Mesodermal cell (in vitro differentiated cells): ENCODE results near the gene RYK.
"Not testable (repeated sequence)": the region's sequence is repeated elsewhere in the genome, so short reads cannot be mapped to it uniquely, and the experiment has no call there.

Experiments
- H3K27ac ChIP-seq: 2 replicates; pipeline ENCODE4 v1.7.0; 2013; ENCODE audit warnings: mild to moderate bottlenecking, low read depth, low read length, moderate library complexity; ENCODE audit not compliant: severe bottlenecking
- H3K36me3 ChIP-seq: 2 replicates; pipeline ENCODE4 v1.7.1; 2013; ENCODE audit warnings: mild to moderate bottlenecking, low read length, moderate library complexity; ENCODE audit not compliant: control insufficient read depth, insufficient read depth
- H3K4me1 ChIP-seq: one replicate; pipeline ENCODE4 v1.7.1; 2013; ENCODE audit warnings: mild to moderate bottlenecking, low read length; ENCODE audit not compliant: insufficient read depth, control insufficient read depth, poor library complexity, severe bottlenecking
- H3K4me3 ChIP-seq: 2 replicates; pipeline ENCODE4 v1.7.0; 2013; ENCODE audit warnings: low read length, control low read depth, mild to moderate bottlenecking; ENCODE audit not compliant: insufficient read depth, poor library complexity, severe bottlenecking; ENCODE audit errors: extremely low read depth
- H3K9me3 ChIP-seq: 2 replicates; pipeline ENCODE4 v1.7.1; 2013; ENCODE audit warnings: mild to moderate bottlenecking, low read length, moderate library complexity; ENCODE audit not compliant: control insufficient read depth
- WGBS, 2 experiments: methylation state at CpG; one replicate each; pipeline ENCODE4 v1.1.5; 2013; ENCODE audit warnings: missing lambda C conversion rate in 2 of 2; ENCODE audit not compliant: insufficient coverage in 2 of 2; 5-methylcytosine and 5-hydroxymethylcytosine counted together

The RYK gene

DNA sequence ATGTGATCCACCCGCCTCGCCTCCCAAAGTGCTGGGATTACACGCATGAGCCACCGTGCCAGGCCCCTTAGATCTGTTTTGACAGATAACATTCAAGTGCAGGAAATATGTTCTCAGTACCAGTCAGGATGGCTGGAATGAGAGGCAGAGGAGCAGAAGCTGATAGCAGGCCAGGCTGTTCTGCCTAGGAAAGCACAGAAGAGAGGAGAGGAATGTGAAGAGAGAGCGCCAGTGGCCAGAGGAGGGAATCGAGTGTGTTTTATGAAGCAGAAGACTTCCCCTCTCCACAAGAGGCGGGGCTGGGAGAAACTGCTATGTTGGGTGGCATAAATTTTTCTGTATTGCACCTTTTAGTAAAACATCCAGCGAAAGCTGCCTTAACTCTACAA is 32.0 kb upstream of the RYK start:
- peak overlapping the region; percentile 66 for H3K27ac ChIP-seq
- 94 to 100% methylated on average over 2 to 6 of the region's 8 CpGs for WGBS, 2 experiments
- H3K4me1 ChIP-seq = peaks cover 4% of the 10 kb centered on the region
- no peak overlapping the region for H3K4me3 ChIP-seq
- H3K9me3 ChIP-seq = no peaks in the 10 kb centered on the region
- H3K36me3 ChIP-seq = no peaks in the 10 kb centered on the region

DNA sequence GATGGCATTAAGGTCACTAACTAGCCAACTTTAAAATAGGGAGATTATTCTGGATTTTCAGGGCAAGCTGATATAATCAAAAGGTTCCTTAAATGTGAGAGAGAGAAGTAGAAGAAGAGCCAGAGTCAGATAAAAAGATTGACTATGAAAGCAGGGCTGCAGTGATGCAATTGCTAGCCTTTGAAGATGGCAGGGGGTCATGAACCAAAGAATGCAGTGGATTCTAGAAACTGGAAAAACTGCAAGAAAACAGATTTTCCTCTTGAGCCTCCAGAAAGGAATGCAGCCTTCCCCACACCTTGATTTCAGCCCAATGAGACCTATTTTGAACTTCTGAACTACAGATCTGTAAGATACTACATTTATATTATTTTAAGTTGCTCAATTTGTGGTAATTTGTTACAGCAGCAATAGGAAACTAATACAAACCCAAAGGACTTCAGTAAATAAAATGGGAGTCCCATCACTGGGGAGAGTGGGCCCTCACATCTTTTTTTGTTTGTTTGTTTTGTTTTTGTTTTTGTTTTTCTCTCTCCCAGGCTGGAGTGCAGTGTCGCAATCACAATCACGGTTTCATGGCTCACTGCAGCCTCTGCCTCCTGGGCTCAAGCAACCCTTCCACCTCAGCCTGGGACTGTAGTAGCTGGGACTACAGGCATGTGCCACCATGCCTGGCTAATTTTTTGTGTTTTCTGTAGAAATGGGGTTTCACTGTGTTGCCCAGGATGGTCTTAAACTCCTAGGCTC is 31.4 kb upstream of the RYK start:
- Histone ChIP-seq H3K4me1 (peaks cover 4% of the 10 kb centered on the region), H3K27ac (peak overlapping the region; percentile 66), H3K9me3 (no peaks in the 10 kb centered on the region), H3K36me3 (no peaks in the 10 kb centered on the region), H3K4me3 (no peak overlapping the region)
- no CpG with 5 or more reads among the region's 2 CpGs for WGBS, 2 experiments

DNA sequence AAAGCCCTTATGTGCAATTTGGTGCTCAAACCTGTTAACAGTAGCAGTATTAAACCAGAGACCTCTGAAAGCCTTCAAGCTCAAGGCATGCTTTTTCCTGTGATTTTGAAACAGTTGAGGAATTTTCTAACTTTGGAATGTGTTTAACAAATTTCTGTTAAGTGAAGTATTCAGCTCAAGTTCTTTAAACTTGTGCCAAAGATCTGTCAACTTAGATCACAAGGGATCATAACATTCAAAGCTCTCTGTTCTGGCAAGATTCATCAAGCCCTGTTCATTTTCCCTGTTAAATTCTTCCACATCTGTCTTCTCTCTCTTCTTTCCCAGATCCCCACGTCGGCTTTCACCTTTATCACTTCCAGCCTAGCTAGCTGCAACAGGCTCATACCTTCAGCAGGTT is 28.8 kb upstream of the RYK start:
- H3K27ac ChIP-seq = no peak overlapping the region
- H3K9me3 ChIP-seq = no peaks in the 10 kb centered on the region
- WGBS, 2 experiments = 86 to 100% methylated on average over 2 of the region's 2 CpGs
- no peaks in the 10 kb centered on the region for H3K36me3 ChIP-seq
- no peak overlapping the region for H3K4me3 ChIP-seq
- peaks cover 4% of the 10 kb centered on the region for H3K4me1 ChIP-seq

DNA sequence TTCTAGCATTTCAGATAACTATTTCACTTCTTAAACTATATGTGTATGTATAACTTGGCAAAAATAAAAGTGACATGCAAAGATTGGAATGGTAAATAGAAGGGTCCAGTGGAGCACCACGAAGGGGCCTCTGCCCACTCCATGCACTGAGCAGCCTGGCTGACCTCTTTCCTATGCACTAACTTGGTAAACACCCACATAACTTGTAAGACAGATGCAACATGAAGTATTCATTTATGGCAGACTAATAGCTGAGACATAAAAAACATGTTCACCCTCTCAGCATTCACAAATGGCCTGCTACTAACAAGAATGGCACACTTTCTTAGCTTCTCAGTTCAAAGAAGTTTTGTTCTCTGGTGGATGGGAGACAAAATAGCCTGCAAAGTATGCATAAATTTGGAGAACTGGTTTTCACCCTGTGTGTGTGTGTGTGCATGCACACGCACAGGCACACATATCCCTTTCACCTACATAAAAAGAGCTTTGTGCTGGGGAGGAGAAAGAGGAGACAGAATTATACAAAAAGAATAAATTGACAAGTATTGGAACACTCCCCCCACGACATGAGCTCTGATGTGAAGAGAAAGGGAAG is 26.5 kb upstream of the RYK start:
- Histone ChIP-seq H3K4me3 (no peak overlapping the region), H3K4me1 (no peaks in the 10 kb centered on the region)
- WGBS, 2 experiments = no CpG with 5 or more reads among the region's 3 CpGs

DNA sequence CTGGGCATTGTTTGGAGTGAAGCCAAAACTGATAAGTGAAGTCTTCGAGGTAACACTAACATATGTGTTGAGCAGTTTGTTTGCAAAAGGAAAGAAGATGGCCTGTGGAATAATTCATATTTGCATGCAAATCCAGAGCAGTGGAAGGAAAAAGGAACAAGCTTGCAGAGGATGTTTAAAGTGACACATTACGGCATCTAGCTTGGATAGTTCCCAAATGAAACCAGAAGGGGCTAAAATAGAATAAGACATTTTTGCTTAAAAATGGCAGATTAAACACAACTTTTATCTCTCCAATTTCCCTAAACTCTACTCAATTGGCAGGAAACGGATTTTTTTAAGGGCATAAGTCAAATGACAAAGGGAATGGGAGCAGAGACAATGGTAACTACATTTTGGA is 25.4 kb upstream of the RYK start:
- Histone ChIP-seq H3K4me3 (no peak overlapping the region), H3K27ac (no peak overlapping the region), H3K4me1 (no peaks in the 10 kb centered on the region), H3K9me3 (no peaks in the 10 kb centered on the region), H3K36me3 (no peaks in the 10 kb centered on the region)
- 89 to 93% methylated on average over 1 to 2 of the region's 3 CpGs for WGBS, 2 experiments

More for the DNA sequence above, 26.5 kb upstream of the RYK start:
- Histone ChIP-seq H3K36me3 (no peaks in the 10 kb centered on the region), H3K9me3 (no peaks in the 10 kb centered on the region), H3K27ac (no peak overlapping the region)

DNA sequence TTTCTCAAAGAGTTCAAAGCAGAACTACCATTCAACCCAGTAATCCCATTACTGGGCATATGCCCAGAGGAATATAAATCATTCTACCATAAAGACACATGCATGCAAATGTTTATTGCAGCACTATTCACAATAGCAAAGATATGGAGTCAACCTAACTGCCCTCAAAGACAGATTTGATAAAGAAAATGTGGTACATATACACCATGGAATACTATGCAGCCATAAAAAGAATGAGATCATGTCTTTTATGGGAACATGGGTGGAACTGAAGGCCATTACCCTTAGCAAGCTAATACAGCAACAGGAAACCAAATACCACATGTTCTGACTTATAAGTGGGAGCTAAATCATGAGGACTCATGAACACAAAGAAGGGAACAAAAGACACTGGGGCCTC is 24.5 kb upstream of the RYK start:
- H3K36me3 ChIP-seq, H3K27ac ChIP-seq, H3K9me3 ChIP-seq, H3K4me1 ChIP-seq, H3K4me3 ChIP-seq: not testable (repeated sequence)

DNA sequence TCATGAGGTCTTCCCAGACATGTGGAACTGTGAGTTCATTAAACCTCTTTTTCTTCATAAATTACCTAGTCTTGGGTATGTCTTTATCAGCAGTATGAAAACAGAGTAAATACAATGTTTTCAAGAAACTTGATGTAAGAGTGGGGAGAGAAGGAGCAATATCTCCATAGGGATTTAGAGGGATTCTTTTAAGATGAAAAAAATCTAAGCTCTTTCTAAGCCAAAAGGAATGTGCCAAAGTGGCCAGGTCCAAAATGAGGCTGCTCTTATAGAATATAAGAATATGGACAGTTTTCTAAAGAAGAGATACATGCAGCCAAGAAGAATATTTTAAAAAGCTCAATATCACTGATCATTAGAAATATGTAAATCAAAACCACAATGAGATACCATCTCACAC is 23.9 kb upstream of the RYK start:
- Histone ChIP-seq H3K4me1 (no peaks in the 10 kb centered on the region), H3K9me3 (no peaks in the 10 kb centered on the region), H3K36me3 (no peaks in the 10 kb centered on the region)

DNA sequence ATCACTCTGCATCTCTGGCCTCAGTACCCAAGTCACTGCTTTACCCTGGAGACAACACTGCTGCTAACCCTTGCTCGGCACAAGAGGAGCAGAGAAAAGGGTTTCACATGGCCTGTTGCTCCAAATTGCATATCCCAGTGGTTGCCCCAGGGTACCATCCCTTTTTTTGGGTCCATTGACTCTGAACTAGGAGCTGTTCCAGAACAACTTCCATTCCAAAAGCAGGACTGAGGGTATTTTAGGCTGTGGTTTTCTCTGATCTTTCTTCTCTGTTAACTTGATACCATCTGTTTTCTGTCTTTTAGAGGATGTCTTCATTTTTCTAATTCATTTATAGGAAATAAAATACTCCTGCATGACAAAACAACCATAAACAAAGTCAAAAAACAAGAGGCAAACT is 17.3 kb upstream of the RYK start:
- Histone ChIP-seq H3K27ac (no peak overlapping the region), H3K4me3 (no peak overlapping the region), H3K36me3 (no peaks in the 10 kb centered on the region), H3K9me3 (peaks cover 5% of the 10 kb centered on the region), H3K4me1 (no peaks in the 10 kb centered on the region)
- WGBS, 2 experiments = 77 to 100% methylated on average over 1 of the region's 1 CpG

More for the DNA sequence above, 23.9 kb upstream of the RYK start:
- no peak overlapping the region for H3K27ac ChIP-seq
- no peak overlapping the region for H3K4me3 ChIP-seq

DNA sequence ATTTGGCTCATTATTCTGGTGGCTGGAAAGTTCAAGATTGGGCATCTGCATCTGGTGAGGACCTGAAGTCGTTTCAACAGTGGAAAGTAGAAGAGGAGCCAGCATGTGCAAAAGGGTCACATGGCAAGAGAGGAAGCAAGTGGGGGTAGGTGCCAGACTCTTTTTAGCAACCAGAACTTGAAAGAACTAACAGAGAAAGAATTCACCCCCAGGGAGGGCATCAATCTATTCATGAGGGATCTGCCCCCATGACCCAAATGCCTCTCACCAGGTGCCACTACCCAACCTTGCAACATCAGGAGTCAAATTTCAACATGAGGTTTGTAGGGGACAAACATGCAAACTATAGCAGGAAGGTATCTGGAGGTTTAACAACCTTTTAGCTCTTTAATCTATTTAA is 10.3 kb upstream of the RYK start:
- WGBS, 2 experiments = 29% methylated on average over 1 of the region's 1 CpG; no CpG with 5 or more reads in 1 of the 2 experiments
- no peaks in the 10 kb centered on the region for H3K4me1 ChIP-seq
- H3K9me3 ChIP-seq = peaks cover 9% of the 10 kb centered on the region
- H3K27ac ChIP-seq = no peak overlapping the region
- no peak overlapping the region for H3K4me3 ChIP-seq
- no peaks in the 10 kb centered on the region for H3K36me3 ChIP-seq

DNA sequence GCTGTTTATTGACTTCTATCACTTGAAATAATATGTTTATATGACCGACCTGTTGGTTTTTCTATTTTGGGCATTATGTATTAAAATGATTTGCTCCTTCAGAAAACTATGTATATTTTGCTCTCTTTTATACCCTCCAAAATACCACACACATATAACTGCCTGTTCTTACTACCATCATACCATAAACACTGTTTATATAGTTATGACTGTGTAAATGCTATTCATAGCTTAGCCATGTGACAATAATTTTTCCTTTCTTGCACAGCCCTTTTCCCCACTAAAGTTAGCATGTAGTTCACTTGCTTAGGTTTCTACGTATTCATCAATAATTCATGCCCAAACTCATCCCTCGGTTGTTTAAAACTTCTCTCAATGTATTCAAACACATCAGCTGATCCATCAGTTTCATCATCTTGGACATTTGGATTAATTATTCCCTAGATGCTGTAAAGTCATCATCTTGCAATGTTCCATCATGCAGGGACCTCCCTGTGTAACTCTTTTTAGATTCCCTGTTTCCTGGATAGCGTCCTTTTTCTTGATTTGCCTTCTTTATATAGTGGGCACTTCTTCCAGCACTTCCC is 8.2 kb upstream of the RYK start:
- no peak overlapping the region for H3K27ac ChIP-seq
- H3K4me3 ChIP-seq = no peak overlapping the region
- H3K9me3 ChIP-seq = peaks cover 4% of the 10 kb centered on the region
- H3K36me3 ChIP-seq = no peaks in the 10 kb centered on the region
- H3K4me1 ChIP-seq = no peaks in the 10 kb centered on the region
- 88 to 100% methylated on average over 2 of the region's 4 CpGs for WGBS, 2 experiments

DNA sequence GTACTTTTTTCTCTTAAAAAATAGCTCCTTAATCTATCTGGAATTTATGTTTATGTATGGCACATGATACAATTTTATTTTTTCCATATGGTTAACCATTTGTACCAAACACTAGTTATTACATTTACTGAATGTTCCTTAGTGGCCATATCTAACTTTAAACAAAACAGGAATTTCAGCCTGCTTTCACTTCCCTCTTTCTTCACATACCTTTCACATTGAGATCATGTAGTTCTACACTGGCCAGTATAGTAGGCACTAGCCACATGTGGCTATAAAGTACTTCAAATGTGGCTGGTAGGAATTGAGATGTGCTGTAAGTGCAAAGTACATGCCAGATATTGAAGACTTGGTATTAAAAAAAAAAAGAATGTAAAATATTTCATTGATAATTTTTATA is 4.7 kb upstream of the RYK start:
- H3K4me1 ChIP-seq = peaks cover 11% of the 10 kb centered on the region
- no peak overlapping the region for H3K4me3 ChIP-seq
- no peaks in the 10 kb centered on the region for H3K36me3 ChIP-seq
- H3K27ac ChIP-seq = no peak overlapping the region
- H3K9me3 ChIP-seq = no peaks in the 10 kb centered on the region
